Left renal cortex interstitium (tissue), 4 donors: ENCODE data around the gene MAN2A2. TPM values are rescaled to one million over a fixed set of nuclear protein-coding genes. Genes with fewer than 3 reads are reported as not detected.
"Not testable (repeated sequence)": the region's sequence is repeated elsewhere in the genome, so short reads cannot be mapped to it uniquely, and the experiment has no call there.

Experiments
- DNase-seq, 4 donors: peaks; one replicate each; pipeline ENCODE4 v3.0.0-alpha.2; 2013; ENCODE audit warnings: low read depth in 4 of 4, low spot score in 2 of 4, missing footprints in 1 of 4
- polyA plus RNA-seq, 4 donors: library from polyadenylated mRNA; unstranded; fragments of 120-200 nt; gene quantifications; one replicate each; pipeline ENCODE4 v1.2.1, GENCODE V29; 2013; ENCODE audit not compliant: insufficient read length in 4 of 4

The MAN2A2 gene
- polyA plus RNA-seq, 4 donors, result 35.7 to 67.2 (median 50.2) TPM

GRCh38 chr15:90871139-90871715 is 31.9 kb upstream of the MAN2A2 start:
- DNase-seq, result no peak

- no peak for DNase-seq
Measured at GRCh38 chr15:90871716-90872485, 31.2 kb upstream of the MAN2A2 start.

GRCh38 chr15:90872486-90873184 is 30.5 kb upstream of the MAN2A2 start:
- DNase-seq, result no peak

GRCh38 chr15:90873488-90873997 is 29.6 kb upstream of the MAN2A2 start:
- DNase-seq, result no peak

- DNase-seq, result no peak
Measured at GRCh38 chr15:90873998-90874605, 29.0 kb upstream of the MAN2A2 start.

- DNase-seq, result not testable (repeated sequence)
Measured at GRCh38 chr15:90874986-90875385, 28.1 kb upstream of the MAN2A2 start.

GRCh38 chr15:90875549-90875981 is 27.5 kb upstream of the MAN2A2 start:
- DNase-seq, result no peak

- DNase-seq, result no peak
Measured at GRCh38 chr15:90876046-90876445, 27.1 kb upstream of the MAN2A2 start.

- DNase-seq, result no peak
Measured at GRCh38 chr15:90876512-90877170, 26.5 kb upstream of the MAN2A2 start.

GRCh38 chr15:90877315-90877714 is 25.8 kb upstream of the MAN2A2 start:
- no peak for DNase-seq

GRCh38 chr15:90877996-90878395 is 25.1 kb upstream of the MAN2A2 start:
- no peak for DNase-seq

GRCh38 chr15:90878660-90879059 is 24.4 kb upstream of the MAN2A2 start:
- no peak for DNase-seq

- no peak for DNase-seq
Measured at GRCh38 chr15:90879730-90880366, 23.3 kb upstream of the MAN2A2 start.

GRCh38 chr15:90880381-90881145 is 22.5 kb upstream of the MAN2A2 start:
- DNase-seq, result no peak

- DNase-seq, result no peak
Measured at GRCh38 chr15:90881181-90881977, 21.7 kb upstream of the MAN2A2 start.

GRCh38 chr15:90881978-90882721 is 21.0 kb upstream of the MAN2A2 start:
- DNase-seq, result no peak

- no peak for DNase-seq
Measured at GRCh38 chr15:90882781-90883525, 20.1 kb upstream of the MAN2A2 start.
